Measurements from ENCODE around the gene MIA.

MIA gene

DNA sequence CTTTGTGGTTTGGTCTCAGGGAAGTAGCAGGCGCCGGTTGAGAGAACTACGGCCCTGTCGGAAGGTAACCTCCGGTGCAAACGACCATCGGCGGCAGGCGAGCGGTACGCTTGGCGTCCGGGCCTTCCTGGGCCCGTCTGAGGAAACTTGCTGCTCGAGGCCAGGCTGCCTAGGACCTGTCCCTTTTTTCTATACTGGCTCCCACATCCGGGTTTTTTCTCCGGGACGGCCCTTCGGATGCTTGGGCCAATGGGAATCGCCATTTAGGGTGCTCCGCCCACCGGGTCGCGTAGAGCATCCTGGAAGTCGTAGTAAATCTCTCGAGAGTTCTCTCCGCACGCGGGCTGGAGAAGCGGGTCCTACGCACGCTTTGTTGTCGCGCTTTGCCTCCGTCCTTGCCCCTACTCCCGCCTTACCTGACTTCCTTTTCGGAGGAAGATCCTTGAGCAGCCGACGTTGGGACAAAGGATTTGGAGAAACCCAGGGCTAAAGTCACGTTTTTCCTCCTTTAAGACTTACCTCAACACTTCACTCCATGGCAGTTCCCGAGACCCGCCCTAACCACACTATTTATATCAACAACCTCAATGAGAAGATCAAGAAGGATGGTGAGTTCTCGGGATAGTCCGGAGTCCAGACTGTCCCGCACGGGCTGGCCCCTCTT is 24.3 kb upstream of the MIA start, which contains the start of gene SNRPA (continued):
- TF ChIP-seq, protein P1, sequence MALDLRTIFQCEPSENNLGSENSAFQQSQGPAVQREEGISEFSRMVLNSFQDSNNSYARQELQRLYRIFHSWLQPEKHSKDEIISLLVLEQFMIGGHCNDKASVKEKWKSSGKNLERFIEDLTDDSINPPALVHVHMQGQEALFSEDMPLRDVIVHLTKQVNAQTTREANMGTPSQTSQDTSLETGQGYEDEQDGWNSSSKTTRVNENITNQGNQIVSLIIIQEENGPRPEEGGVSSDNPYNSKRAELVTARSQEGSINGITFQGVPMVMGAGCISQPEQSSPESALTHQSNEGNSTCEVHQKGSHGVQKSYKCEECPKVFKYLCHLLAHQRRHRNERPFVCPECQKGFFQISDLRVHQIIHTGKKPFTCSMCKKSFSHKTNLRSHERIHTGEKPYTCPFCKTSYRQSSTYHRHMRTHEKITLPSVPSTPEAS (tag by site-specific recombination; IDR thresholded peaks at IDR 0.05) = no peak
- TF ChIP-seq ZBTB11 (tag by site-specific recombination; conservative IDR thresholded peaks at IDR 0.05; ENCODE audit: low read depth) (peak; percentile 78), ZNF335 (tag by site-specific recombination; conservative IDR thresholded peaks at IDR 0.05) (peak; percentile 100), ZNF660 (tag by site-specific recombination; IDR thresholded peaks at IDR 0.05) (peak; percentile 95), ZNF529 (tag by site-specific recombination; IDR thresholded peaks at IDR 0.05; ENCODE audit: insufficient replicate concordance) (no peak), ZNF76 (tag by site-specific recombination; IDR thresholded peaks at IDR 0.05; ENCODE audit: borderline replicate concordance, low read depth) (peak; percentile 83), ZNF664 (tag by site-specific recombination; IDR thresholded peaks at IDR 0.05) (no peak; the same call in 1 of the 2 replicates), WT1 (tag by site-specific recombination; IDR thresholded peaks at IDR 0.05) (no peak), ZNF239 (tag by site-specific recombination; IDR thresholded peaks at IDR 0.05) (no peak), ZNF510 (tag by site-specific recombination; IDR thresholded peaks at IDR 0.05; ENCODE audit: insufficient replicate concordance) (no peak), ZNF391 (tag by site-specific recombination; IDR thresholded peaks at IDR 0.05; ENCODE audit: borderline replicate concordance, low read depth) (peak; percentile 27; the same call in 1 of the 2 replicates), ZNF610 (tag by site-specific recombination; IDR thresholded peaks at IDR 0.05; ENCODE audit: borderline replicate concordance) (0 out of 2 replicates have a peak, but pooled peaks have one; percentile 60), ZSCAN30 (tag by site-specific recombination; IDR thresholded peaks at IDR 0.05) (peak; percentile 85), HOXD13 (CRISPR knock-in tag; IDR thresholded peaks at IDR 0.05; ENCODE audit: borderline replicate concordance) (no peak), ZNF350 (tag by site-specific recombination; IDR thresholded peaks at IDR 0.05) (no peak), ZNF830 (tag by site-specific recombination; IDR thresholded peaks at IDR 0.05; ENCODE audit: low read depth) (no peak), ZNF580 (tag by site-specific recombination; IDR thresholded peaks at IDR 0.05) (no peak), SP3 (tag by site-specific recombination; IDR thresholded peaks at IDR 0.05) (peak; percentile 68), ZBTB10 (tag by site-specific recombination; IDR thresholded peaks at IDR 0.05) (no peak), SP2 (tag by site-specific recombination; IDR thresholded peaks at IDR 0.05) (no peak; the same call in 1 of the 2 replicates), ZBTB6 (tag by site-specific recombination; IDR thresholded peaks at IDR 0.05) (peak; percentile 19; the same call in 1 of the 2 replicates), ZNF292 (tag by site-specific recombination; IDR thresholded peaks at IDR 0.05; ENCODE audit: borderline replicate concordance, low read depth) (0 out of 2 replicates have a peak, but pooled peaks have one; percentile 3), ZBTB26 (tag by site-specific recombination; optimal IDR thresholded peaks at IDR 0.05) (peak; percentile 63), GLI4 (tag by site-specific recombination; IDR thresholded peaks at IDR 0.05) (no peak), ZNF157 (tag by site-specific recombination; IDR thresholded peaks at IDR 0.05) (no peak), RBAK (tag by site-specific recombination; IDR thresholded peaks at IDR 0.05) (no peak), KLF1 (tag by site-specific recombination; IDR thresholded peaks at IDR 0.05) (peak; percentile 63; the same call in 1 of the 2 replicates), ZNF629 (tag by site-specific recombination; IDR thresholded peaks at IDR 0.05) (no peak), ZNF132 (tag by site-specific recombination; IDR thresholded peaks at IDR 0.05; ENCODE audit: borderline replicate concordance) (no peak), ZNF184 (tag by site-specific recombination; IDR thresholded peaks at IDR 0.05) (no peak)
